ENCODE results near the gene ACTN1. TPM values are rescaled to one million over a fixed set of nuclear protein-coding genes. Genes with fewer than 3 reads are reported as not detected.

Gene ACTN1
- polyA plus RNA-seq, 3 donors = 41.4 to 75.0 (median 69.4) TPM

DNA sequence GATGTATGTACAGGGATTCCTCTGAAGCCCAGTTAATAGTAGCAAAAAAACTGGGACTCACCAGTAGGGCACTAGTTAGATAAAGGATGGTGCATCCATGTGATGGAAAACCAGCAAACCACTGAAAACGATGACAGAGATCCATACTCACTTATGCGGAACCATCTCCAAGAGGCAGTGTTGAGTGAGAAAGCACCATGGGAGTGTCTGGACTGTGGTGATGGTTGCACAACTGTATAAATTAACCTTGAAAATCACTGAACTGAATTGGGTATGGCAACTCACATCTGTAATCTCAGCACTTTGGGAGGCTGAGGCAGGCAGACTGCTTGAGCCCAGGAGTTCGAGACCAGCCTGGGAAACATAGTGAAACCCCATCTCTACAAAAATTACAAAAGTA lies 132.6 kb downstream of the ACTN1 start:
- Histone ChIP-seq H3K9ac (ENCODE audit: insufficient read depth, low read length, poor library complexity, severe bottlenecking) (no peak overlapping the region), H3K4me2 (replicated peaks; ENCODE audit: extremely low read depth, low read length, poor library complexity, severe bottlenecking) (no peak overlapping the region), H2AFZ (ENCODE audit: insufficient read depth, low read depth, low read length, poor library complexity, severe bottlenecking) (no peak overlapping the region), H3K4me1 (ENCODE audit: control insufficient read depth in 1 of 2, insufficient read depth in 2 of 2, low read length in 2 of 2) (peaks cover 3 to 8% of the 10 kb centered on the region in 2 donors), H3K9me3 (replicated peaks in 1 of 2; ENCODE audit: control insufficient read depth in 1 of 2, insufficient read depth in 1 of 2, low read length in 2 of 2) (no peaks in the 10 kb centered on the region), H3K27ac (ENCODE audit: low read depth in 1 of 2, low read length in 2 of 2) (no peak overlapping the region), H3K4me3 (replicated peaks in 1 of 3; ENCODE audit: low read depth in 2 of 3, low read length in 3 of 3) (no peak overlapping the region), H3K27me3 (ENCODE audit: control insufficient read depth in 2 of 2, insufficient read depth in 2 of 2, low read length in 2 of 2) (no peaks in the 10 kb centered on the region), H3K36me3 (replicated peaks in 1 of 2; ENCODE audit: control insufficient read depth in 1 of 2, insufficient read depth in 2 of 2, low read length in 2 of 2) (no peaks in the 10 kb centered on the region), H3K79me2 (ENCODE audit: insufficient read depth, low read length) (no peaks in the 10 kb centered on the region), H4K20me1 (ENCODE audit: insufficient read depth, low read length) (no peaks in the 10 kb centered on the region)
- Mint-ChIP-seq H3K4me3 (no peak overlapping the region), H3K4me1 (peaks cover 9% of the 10 kb centered on the region), H3K27me3 (ENCODE audit: low read depth in 3 of 3) (peaks cover 6 to 16% (median 7%) of the 10 kb centered on the region in 3 donors), H3K9me3 (peaks cover 0 to 3% (median 0%) of the 10 kb centered on the region in 7 donors), H3K27ac (no peak overlapping the region), H3K36me3 (no peaks in the 10 kb centered on the region)
- TF ChIP-seq, protein P1, sequence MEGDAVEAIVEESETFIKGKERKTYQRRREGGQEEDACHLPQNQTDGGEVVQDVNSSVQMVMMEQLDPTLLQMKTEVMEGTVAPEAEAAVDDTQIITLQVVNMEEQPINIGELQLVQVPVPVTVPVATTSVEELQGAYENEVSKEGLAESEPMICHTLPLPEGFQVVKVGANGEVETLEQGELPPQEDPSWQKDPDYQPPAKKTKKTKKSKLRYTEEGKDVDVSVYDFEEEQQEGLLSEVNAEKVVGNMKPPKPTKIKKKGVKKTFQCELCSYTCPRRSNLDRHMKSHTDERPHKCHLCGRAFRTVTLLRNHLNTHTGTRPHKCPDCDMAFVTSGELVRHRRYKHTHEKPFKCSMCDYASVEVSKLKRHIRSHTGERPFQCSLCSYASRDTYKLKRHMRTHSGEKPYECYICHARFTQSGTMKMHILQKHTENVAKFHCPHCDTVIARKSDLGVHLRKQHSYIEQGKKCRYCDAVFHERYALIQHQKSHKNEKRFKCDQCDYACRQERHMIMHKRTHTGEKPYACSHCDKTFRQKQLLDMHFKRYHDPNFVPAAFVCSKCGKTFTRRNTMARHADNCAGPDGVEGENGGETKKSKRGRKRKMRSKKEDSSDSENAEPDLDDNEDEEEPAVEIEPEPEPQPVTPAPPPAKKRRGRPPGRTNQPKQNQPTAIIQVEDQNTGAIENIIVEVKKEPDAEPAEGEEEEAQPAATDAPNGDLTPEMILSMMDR (IDR thresholded peaks at IDR 0.05) = no peak
- DNase-seq = no peak
- WGBS (ENCODE audit: insufficient coverage) = no CpG with 5 or more reads among the region's 3 CpGs
- intact Hi-C loops (cut with micrococcal nuclease) = no loop called here

GRCh38 chr14:68844210-68844545 lies 134.9 kb downstream of the ACTN1 start:
- Mint-ChIP-seq H3K27me3 (ENCODE audit: low read depth in 3 of 3) (peaks cover 6 to 11% (median 8%) of the 10 kb centered on the region in 3 donors), H3K36me3 (peaks cover under 1 to 4% of the 10 kb centered on the region in 2 donors), H3K4me3 (peak overlapping the region in 1 of 2 donors; percentile 73), H3K4me1 (peaks cover 9% of the 10 kb centered on the region), H3K9me3 (peaks cover 0 to 3% (median 0%) of the 10 kb centered on the region in 7 donors), H3K27ac (no peak overlapping the region)
- Histone ChIP-seq H3K4me2 (replicated peaks; ENCODE audit: extremely low read depth, low read length, poor library complexity, severe bottlenecking) (peak overlapping the region; percentile 71), H4K20me1 (ENCODE audit: insufficient read depth, low read length) (no peaks in the 10 kb centered on the region), H3K36me3 (replicated peaks in 1 of 2; ENCODE audit: control insufficient read depth in 1 of 2, insufficient read depth in 2 of 2, low read length in 2 of 2) (no peaks in the 10 kb centered on the region), H3K4me1 (ENCODE audit: control insufficient read depth in 1 of 2, insufficient read depth in 2 of 2, low read length in 2 of 2) (peaks cover 3 to 8% of the 10 kb centered on the region in 2 donors), H2AFZ (ENCODE audit: insufficient read depth, low read depth, low read length, poor library complexity, severe bottlenecking) (peak overlapping the region; percentile 72), H3K9me3 (replicated peaks in 1 of 2; ENCODE audit: control insufficient read depth in 1 of 2, insufficient read depth in 1 of 2, low read length in 2 of 2) (no peaks in the 10 kb centered on the region), H3K4me3 (replicated peaks in 1 of 3; ENCODE audit: low read depth in 2 of 3, low read length in 3 of 3) (no peak overlapping the region), H3K79me2 (ENCODE audit: insufficient read depth, low read length) (no peaks in the 10 kb centered on the region), H3K27me3 (ENCODE audit: control insufficient read depth in 2 of 2, insufficient read depth in 2 of 2, low read length in 2 of 2) (no peaks in the 10 kb centered on the region), H3K9ac (ENCODE audit: insufficient read depth, low read length, poor library complexity, severe bottlenecking) (no peak overlapping the region), H3K27ac (ENCODE audit: low read depth in 1 of 2, low read length in 2 of 2) (no peak overlapping the region)
- TF ChIP-seq, protein P1 (IDR thresholded peaks at IDR 0.05) = peak; percentile 42
- WGBS (ENCODE audit: insufficient coverage) = no CpG with 5 or more reads among the region's 6 CpGs
- intact Hi-C loops (cut with micrococcal nuclease) = no loop called here
- no peak for DNase-seq

All from CD14-positive monocyte (primary cell).